HG02588 (cell line): ENCODE data around the gene CLCN3.
"Not testable (repeated sequence)": the region's sequence is repeated elsewhere in the genome, so short reads cannot be mapped to it uniquely, and the experiment has no call there.

Experiments
- ATAC-seq: cut with Tn5 transposase; IDR thresholded peaks from one replicate; pipeline ENCODE4 v1.9.1; 2021; ENCODE audit warnings: mild to moderate bottlenecking, moderate library complexity; ENCODE audit not compliant: unreplicated experiment

CLCN3 gene

DNA sequence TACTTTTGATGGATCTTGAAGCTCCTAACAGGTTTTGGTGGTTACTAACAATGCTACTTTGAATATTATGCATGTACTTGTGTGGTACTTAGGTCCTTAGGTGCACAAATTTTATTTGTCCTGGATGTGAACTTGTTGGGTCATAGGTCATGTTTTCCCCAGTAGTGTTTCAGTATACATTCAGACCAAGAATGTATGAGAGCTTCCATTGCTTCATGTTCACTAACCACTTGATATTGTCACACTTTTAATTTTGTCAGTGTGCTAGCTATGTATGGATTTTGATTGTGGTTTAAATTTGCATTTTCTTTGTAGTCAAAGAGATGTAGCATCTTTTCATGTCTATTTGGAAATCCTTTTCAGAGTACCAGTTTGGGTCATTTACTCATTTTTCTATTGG, 32.2 kb downstream of the CLCN3 start:
- ATAC-seq: no peak

DNA sequence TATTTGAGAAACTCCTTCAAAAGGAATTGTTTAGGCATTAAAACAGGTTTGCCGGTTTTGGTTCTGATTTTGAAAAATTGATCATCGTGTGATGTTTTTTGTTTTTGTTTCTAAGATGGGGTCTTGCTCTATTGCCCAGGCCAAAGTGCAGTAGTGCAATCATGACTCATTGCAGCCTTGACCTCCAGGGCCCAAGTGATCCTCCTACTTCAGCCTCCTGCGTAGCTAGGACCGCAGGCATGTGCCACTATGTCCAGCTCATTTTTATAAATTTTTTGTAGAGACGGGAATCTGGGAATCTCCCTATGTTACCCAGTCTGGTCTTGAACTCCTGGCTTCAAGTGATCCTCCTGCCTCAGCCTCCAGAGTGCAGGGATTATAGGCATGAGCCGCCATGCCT, 35.0 kb downstream of the CLCN3 start:
- no peak for ATAC-seq

DNA sequence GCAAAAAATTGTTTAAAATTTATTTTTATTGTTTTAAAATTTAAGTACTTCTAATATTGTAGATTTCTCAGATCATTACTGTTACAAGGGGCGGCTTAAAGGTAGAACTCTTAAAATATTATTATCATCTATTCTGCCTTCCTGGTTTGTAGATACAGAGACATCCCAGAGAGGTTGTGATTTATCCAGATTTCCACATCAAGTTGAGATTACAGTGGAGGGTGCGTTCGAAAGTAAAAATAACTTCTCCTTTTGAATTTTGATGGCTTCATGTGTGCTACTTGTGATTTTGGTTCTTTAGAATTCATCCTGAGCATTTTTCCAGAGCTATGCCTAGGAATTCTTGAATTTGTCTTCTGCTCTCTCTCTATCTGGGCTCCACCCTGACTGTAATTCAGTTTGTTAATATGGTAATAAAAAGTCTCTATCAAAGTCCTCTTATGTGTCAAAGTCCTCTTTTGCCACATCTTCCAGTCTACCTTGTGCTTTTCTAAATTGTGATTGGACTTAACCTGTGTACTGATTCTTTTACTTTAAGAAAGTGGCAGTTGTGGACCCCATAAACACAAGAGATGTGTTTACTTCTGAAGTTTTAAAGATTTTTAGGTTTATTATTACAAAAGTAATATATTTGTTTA, 37.2 kb downstream of the CLCN3 start:
- no peak for ATAC-seq

DNA sequence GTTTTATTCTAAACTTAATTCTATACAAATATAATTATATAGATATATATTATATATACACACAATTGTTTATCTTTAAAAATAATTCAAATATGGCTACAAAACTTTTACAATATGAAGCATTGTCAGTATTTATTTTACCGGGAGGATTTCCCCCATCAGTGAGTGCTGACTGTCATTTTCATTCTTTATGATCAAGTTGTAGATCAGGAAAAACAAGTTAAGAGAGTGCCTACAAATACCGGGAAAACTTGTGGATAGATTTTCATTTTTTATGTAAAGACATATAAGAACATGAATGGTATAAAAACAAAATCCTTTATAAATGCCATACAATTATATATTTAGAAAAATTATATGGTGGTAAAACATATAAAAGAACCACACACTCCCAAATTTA, 37.8 kb downstream of the CLCN3 start:
- ATAC-seq: no peak

DNA sequence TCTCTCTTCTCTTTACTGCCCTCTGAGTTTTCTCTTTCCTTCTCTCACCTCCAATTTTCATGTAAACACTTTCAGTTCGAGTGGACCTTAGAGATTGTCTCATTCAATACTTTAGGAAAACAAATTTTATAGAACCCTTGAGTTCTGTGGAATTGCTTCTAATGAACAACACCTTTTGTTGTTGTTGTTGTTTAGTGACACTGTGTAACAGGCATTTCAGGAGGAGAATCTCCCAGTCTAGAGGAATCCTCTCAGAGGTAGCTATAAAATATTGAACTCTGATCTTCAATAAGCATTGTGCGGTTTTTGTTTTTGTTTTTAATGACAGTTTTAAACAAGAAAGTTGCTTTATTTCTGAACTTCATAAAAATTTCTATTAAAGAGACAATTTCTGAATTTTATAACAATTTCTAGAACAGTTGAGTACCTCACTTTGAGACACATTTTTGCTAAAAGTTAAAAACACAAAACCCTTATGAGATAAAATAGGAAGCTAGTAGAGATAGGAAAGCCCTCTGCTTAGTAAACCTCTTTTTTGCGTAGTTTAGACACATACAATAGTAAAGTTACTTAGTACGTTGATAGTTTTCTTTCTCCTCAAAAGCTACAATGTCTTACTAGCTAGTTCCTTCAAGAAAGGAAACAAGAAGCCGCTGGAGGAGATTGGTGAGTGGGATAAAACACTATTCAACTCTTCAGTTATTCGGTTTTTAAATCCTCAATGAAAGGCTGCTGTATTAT, 38.8 kb downstream of the CLCN3 start:
- ATAC-seq: no peak

DNA sequence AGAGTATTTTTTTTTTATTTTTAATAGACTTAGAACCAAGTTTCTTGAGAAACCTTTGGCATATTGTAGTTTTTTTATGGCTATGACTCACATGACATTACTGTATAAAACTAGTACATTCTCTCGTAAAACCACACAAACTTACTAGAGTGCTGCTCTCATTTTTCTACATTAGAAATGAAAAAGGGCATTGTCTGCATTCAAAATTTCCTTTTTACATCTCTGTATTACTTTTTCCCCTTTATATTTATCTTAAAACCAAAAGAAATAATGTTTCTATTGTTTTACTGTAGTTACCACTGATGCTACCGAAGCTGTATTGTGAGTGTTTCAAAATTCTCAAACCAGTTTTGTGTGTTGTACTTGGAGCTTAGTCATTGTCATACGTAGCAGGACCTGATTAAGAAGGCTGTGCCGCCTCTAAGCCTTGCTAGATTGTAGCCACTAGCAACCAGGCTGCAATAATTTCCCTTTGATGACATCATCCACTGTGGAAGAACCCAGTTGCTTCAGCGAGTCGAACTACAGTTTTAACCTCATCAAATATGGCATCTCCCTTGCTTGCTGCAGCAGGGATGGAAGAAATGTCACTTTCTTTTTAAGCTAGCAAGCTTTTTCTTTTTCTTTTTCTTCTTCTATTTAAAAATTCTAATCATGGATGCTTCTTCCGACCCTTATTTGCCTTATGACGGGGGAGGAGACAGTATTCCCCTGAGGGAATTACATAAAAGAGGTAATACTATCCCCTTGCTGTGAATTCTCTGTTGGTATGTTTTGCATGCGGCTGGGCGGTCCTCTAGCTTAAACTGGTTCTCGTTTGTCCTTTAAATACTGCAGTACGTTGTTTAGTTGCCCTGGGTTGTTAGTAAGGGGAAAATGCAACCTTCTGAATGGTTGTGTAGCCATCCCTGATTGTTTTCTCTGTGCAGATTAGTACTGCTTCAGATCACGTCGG, 39.6 kb downstream of the CLCN3 start:
- ATAC-seq: peak; percentile 98

DNA sequence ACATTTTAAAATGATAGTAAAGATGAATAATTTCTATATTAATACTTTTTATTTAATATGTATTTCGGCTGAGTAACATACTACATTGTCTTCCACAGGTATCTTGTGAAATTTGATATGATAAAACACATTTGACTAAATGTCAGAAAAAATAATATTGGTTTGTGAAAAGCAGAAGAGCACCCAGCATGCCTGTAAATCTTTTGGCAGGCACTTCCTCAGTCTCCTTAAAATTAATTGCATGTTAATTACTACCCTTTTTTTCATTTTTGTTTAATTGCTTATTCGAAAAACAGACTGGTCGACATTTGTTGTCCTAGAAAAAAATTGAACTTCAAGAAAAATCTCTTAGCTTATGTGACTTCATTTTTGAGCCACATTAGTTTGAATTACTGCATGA, 40.6 kb downstream of the CLCN3 start:
- no peak for ATAC-seq

DNA sequence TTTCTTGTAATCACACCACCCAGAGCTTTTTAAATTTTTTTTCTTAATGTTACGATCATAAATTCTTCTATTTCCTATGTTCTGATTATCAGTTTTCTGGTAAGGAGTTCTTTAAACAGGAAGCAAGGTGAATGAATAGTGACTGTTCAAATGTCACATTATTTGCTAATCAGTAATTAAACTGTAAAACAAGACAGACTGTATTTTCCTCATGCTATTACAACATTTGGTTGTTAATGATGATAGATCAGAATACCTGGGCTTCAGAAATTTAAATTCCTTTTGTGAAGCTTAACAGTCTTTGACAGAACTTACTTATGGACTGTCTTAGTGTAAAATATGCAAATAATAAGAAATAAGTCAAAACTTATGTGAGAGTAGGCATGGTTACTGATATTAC, 41.4 kb downstream of the CLCN3 start:
- no peak for ATAC-seq

DNA sequence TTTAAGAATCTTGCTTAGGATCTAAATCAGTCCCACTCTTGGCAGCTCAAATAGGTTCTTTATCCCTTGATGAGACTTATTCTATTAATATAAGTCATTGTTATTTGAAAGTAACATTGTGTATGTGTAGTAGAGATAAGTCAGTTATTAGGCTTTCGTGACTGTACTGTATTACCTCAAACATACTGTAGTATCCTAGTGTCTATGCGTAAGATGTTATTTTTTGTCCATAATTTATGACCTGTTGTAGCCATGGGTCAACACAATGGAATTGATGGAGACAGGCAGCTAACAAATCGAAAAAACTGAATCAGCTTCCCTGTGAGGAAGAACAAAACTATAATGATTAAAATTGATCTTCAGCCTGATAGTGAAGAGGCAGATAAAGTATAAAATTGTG, 41.8 kb downstream of the CLCN3 start:
- ATAC-seq: no peak

DNA sequence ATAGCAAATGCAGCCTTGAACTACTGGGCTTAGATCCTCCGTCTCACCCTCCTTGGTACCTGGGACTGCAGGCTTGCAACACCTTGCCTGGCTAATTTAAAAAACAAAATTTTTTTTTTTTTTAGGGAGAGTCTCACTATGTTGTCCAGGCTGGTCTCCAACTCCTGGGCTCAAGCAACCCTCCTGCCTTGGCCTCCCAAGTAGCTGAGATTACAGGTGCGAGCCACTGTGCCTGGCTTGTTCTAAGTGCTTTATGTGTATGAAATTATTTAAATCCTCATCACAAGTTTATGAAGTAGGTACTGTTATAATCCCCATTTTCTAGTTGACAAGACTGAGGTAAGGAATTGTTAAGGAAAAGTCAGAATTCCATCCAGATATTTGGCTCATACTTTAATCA, 43.0 kb downstream of the CLCN3 start:
- ATAC-seq: no peak

DNA sequence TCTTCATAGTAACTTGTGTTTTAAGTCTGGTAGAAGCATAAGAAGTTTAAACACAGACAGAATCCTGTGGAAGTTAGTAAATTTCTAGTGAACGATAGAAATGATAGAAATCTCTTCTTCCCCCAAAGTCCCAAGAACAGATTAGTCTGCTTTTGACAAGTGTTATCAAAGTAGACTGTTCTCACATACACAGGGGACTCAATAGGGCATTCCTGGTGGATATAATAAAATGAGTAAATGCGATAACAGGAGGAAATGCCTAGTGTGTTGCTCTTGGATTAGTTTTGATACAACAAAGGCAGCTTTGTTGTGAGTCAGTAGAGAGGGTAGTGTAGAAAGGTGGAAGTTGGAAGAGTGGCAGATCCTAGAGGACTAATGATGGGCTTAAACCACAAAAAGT, 43.5 kb downstream of the CLCN3 start:
- ATAC-seq: no peak

DNA sequence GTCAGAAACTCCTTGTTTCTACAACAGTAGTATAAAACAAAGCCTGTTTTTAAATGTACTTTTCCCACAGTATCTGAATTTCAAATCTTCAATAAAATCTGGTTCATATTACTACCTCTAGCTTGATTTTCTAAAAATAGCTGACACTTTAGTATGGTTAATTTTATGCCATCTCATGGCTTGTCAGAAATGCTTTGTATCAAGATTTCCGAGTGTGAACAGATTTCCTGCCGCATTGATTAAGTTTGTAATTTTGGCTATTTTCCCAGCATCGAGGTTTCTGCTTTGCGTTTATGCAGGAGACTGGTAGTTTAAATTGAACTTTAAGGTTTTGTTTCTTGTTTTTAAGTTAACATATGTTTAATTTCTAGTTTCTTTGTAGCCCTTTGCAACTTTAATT, 44.2 kb downstream of the CLCN3 start:
- no peak for ATAC-seq

DNA sequence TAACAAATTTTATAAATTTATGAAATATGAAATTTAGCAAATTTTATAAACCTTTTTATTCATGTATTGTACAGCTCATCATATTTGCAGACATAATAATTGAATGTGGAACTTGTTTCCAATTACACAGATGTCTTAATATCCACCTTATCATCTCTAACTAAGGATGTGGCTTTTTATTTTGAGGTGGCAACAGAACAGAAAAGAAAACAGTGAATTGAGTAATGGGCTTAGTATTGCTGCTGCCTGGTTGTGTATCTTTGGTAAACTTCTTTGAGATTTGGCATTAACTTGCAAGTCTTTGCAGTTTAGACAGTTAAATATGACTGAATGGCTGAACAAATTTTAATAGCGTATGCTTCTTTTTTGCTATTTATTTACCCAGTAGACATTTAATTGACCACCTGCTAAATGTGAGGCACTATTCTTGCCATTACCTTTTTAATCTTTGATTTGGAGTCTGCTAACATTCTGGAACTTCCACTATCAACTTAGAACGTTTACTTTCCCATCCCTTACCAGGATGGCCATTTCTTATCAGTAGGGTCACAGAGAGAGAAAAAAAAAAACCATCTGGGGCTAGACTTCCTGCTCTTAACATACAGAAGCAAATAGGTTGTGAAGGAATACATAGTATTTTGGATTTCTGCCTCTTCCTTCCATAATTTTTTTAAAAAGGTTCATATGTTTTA, 44.8 kb downstream of the CLCN3 start:
- ATAC-seq: no peak

DNA sequence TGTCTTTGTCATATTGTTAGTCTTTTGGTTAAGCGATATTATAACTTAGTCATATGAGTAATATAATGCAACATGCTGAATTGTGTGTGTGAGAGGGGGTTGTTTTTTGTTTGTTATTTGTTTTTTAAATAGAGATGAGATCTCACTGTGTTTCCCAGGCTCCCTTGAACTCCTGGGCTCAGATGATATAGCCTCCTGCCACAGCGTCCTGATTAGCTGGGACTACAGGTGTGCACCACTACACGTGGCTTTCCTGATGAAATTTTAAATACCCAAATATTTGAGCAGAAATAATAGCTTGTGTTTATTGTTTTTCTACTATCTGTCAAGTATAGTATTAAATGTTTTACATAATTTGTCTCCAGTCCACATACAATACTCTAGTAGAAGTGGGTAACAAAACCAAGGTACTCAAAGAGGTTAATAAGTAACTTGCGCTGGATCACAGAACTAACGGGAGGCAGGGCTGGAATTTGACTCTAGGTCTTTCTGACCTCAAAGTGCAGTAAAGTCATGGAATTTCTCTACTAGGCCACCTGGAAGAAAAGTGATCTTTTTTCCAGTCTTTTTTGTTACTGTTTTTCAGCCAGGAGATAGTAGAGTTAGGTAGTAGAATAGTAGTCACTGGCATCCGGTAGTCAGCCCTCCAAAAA, 47.8 kb downstream of the CLCN3 start:
- ATAC-seq: no peak

DNA sequence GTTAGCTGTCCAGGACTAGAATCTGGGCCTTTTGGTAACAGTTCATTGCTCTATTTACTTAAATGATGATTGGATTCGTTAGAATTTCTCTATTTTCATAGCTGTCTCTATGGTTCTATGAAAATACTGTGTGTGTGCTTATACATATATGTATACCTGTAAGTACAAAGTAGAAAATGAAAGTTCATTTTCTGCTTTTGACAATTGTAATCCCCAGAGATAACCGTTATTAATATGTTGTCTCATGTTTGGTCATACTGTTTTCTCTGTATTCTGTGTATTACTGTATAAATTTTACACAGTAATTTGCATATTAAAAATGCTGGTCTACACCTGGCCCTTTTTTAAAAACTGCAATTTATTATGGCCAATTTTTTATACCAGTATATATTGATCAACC, 55.4 kb downstream of the CLCN3 start:
- ATAC-seq: no peak

DNA sequence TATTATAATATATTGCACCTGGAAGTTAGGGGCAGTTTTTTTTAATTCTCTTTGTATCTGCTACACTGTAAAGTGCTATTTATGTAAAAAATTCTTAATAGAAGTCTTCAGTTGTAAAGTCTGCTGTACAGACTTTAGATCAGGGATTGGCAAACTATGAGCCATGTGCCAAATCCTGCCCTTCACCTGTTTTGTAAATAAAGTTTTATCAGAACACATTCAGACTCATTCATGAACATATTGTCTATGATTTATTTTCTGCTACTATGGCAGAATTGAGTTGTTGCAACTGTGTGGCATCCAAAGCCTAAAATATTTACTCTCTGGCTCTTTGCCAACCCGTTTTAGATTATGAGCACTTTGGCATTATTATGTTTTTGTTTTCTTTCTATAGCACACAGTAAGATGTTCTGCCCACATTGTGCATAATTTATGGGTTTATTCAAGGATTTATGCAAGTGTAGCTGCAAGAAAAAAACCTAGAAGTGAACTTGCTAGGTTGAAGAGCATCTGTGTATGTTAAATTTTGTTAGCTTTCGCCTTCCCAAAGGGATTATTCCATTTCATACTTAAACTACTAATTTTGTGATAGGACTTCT, 56.9 kb downstream of the CLCN3 start:
- no peak for ATAC-seq

DNA sequence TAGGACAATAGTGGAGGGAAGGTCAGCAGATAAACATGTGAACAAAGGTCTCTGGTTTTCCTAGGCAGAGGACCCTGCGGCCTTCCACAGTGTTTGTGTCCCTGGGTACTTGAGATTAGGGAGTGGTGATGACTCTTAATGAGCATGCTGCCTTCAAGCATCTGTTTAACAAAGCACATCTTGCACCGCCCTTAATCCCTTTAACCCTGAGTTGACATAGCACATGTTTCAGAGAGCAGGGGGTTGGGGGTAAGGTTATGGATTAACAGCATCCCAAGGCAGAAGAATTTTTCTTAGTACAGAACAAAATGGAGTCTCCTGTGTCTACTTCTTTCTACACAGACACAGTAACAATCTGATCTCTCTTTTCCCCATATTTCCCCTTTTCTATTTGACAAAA, 58.1 kb downstream of the CLCN3 start:
- not testable (repeated sequence) for ATAC-seq

DNA sequence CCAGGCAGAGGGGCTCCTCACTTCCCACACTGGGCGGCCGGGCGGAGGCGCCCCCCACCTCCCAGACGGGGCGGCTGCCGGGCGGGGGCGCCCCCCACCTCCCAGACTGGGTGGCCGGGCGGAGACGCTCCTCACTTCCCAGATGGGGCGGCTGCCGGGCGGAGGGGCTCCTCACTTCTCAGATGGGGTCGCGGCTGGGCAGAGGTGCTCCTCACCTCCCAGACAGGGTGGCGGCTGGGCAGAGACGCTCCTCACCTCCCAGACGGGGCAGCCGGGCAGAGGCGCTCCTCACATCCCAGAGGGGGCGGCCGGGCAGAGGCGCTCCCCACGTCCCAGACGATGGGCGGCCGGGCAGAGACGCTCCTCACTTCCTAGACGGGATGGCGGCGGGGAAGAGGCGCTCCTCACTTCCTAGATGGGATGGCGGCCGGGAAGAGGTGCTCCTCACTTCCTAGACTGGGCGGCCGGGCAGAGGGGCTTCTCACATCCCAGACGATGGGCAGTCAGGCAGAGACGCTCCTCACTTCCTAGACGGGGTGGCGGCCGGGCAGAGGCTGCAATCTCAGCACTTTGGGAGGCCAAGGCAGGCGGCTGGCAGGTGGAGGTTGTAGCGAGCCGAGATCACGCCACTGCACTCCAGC, 58.7 kb downstream of the CLCN3 start:
- not testable (repeated sequence) for ATAC-seq

DNA sequence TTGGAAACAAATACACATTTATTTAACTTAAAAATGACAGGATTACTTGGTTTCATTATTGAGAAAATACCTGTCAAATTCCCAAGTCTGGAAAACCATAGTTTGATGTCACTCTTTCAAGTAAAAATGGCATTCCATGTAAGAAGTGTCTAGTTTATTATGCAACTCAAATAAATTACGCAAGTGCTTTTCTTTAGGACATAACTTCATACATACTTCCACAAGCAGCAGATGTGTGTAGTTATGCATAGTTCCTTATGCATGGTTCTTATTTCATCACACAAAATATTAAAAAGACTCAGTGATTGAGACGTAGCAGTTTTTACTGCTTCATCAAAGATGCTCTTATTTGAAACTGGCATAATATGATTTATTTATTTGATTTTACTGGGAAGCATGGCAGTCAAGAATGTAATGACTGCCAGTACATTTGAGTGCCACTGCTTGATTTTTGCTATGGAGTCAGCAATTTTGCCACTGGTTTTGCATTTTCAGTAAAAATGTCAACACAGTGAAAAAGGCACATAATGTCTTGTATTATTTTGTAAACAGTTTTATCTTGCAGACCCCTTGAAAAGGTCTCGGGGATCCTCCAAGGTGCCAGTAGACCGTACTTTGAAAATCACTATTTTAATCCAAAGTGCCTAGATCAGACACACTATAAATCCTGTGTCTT, 62.1 kb downstream of the CLCN3 start:
- no peak for ATAC-seq
